Right atrium auricular region (tissue), 2 donors: Measurements from ENCODE around the gene FERD3L. TPM values are rescaled to one million over a fixed set of nuclear protein-coding genes. Genes with fewer than 3 reads are reported as not detected.

Source experiments
- DNase-seq: peaks from one replicate; pipeline ENCODE4 v3.0.0-alpha.2; 2019; ENCODE audit warnings: low spot score
- H3K27ac ChIP-seq, 2 donors: fragments of 200-600 bp; sonication (generic); 1 replicate in 1 of 2; 2 replicates in 1 of 2; pipeline ENCODE4 v1.5.1; 2016 to 2019
- H3K27me3 ChIP-seq, 2 donors: fragments of 200-600 bp; sonication (generic); one replicate each; pipeline versions ENCODE4 v1.5.1 to v1.6.0; 2017 to 2019
- H3K36me3 ChIP-seq: fragments of 200-600 bp; sonication (generic); one replicate; pipeline ENCODE4 v1.5.1; 2016
- H3K4me1 ChIP-seq, 2 donors: fragments of 200-600 bp; sonication (generic); one replicate each; pipeline versions ENCODE4 v1.5.1 to v1.6.0; 2017 to 2019
- H3K4me3 ChIP-seq, 2 donors: fragments of 200-600 bp; sonication (generic); 1 replicate in 1 of 2; 2 replicates in 1 of 2; pipeline ENCODE4 v1.5.1; 2017 to 2019; ENCODE audit warnings: mild to moderate bottlenecking in 1 of 2, moderate library complexity in 1 of 2
- H3K9me3 ChIP-seq, 2 donors: fragments of 200-600 bp; sonication (generic); one replicate each; pipeline ENCODE4 v1.5.1; 2019
- CTCF ChIP-seq, 2 donors: fragments of 200-600 bp; sonication (generic); IDR thresholded peaks; one replicate each; pipeline ENCODE4 v1.5.1; 2019; ENCODE audit warnings: antibody characterized with exemption in 2 of 2
- total RNA-seq, 2 donors: library from RNA; depleted of rRNA; stranded (reverse); fragments of >200 nt; gene quantifications; one replicate each; pipeline ENCODE4 v1.1.0, GENCODE V29; 2016

FERD3L gene
- total RNA-seq, 2 donors from 2014 or later = not detected

DNA sequence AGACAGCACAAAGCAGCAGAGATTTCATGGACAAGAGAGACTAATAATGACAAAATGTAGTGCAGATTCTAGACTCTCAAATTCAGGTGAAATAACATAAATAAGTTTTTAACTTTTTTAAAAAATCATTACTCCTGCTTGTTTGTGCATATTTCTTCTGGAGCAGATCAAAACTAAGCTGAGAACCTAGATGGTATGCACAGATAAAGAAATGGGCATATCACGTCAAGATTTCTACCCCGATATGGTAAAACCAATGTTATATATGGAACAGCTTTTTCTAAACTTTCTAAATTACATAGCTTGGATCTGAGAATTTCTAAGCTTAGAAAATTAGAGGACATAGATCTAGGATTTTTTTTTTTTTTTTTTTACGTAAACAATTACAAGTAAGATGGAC is 46.0 kb downstream of the FERD3L start:
- H3K36me3 ChIP-seq = no peaks in the 10 kb centered on the region
- no peak for TF ChIP-seq CTCF (IDR thresholded peaks at IDR 0.05)
- no peak overlapping the region for H3K27ac ChIP-seq
- H3K4me3 ChIP-seq = no peak overlapping the region
- no peak for DNase-seq
- no peaks in the 10 kb centered on the region for H3K27me3 ChIP-seq
- H3K9me3 ChIP-seq = no peaks in the 10 kb centered on the region
- H3K4me1 ChIP-seq = no peaks in the 10 kb centered on the region

DNA sequence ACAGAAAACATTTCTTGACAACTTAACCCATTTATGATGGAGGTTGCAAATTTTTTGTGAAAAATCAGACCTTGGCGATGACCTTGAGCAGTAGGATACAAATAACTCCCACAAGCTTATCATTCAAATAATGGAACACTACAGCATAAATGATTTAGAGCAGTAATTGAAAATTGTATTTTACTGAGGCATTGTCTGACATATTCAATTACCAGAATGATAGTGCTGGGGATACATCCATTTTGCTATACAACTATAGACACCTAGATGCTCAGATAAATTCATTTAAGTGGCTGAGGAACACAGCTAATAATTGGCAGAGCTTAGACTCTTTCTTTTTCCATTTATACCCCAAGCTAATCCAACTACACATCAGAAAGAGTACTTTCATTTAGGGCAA is 46.7 kb downstream of the FERD3L start:
- no peak overlapping the region for H3K27ac ChIP-seq
- DNase-seq = no peak
- TF ChIP-seq CTCF (IDR thresholded peaks at IDR 0.05) = no peak

DNA sequence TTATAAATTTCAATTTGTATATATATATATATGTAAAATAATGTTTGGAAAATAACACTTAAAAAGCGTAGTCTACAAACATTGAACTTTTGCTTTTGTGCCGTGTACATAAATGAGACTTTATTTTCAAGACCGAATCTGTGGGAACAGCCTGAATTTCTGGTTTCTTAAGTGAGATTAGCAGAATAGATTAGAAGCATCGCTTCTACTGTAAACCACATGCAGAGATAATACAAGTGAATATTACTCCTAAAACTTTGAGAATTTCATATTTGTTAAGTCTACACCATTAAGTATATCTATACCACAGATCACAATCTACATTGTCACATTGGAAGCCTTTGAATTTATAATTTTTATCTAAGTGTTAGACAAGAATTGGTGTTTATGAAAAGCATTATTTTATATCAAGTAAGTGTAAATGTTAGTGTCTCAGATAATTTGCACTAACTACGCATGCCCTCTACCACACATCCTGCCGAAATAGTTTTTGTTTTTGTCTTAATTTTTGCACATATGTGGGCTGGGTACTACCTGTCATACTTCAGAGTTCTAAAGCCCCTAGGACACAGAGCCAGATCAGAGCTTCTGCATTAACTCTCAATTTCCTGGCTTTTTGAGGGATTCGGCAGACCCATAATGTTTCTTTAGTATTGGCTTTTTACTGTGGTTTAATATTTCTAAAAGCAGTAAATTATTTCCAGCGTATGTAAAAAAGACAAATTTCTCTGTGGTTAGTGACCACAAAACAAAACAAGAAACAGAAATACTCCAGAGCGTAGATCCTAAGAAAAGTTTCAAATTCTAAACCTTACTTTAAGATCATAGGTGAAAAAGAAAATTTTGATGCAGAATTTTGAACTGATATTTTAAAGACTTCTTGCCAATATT is 47.8 kb downstream of the FERD3L start:
- H3K27ac ChIP-seq = no peak overlapping the region
- H3K36me3 ChIP-seq = no peaks in the 10 kb centered on the region
- H3K4me1 ChIP-seq = no peaks in the 10 kb centered on the region
- no peak for DNase-seq
- TF ChIP-seq CTCF (IDR thresholded peaks at IDR 0.05) = no peak
- H3K4me3 ChIP-seq = no peak overlapping the region
- no peaks in the 10 kb centered on the region for H3K27me3 ChIP-seq
- H3K9me3 ChIP-seq = no peaks in the 10 kb centered on the region

More for the DNA sequence above, 46.7 kb downstream of the FERD3L start:
- H3K27me3 ChIP-seq = no peaks in the 10 kb centered on the region
- H3K4me3 ChIP-seq = no peak overlapping the region
- no peaks in the 10 kb centered on the region for H3K4me1 ChIP-seq
- no peaks in the 10 kb centered on the region for H3K36me3 ChIP-seq
- no peaks in the 10 kb centered on the region for H3K9me3 ChIP-seq

- Histone ChIP-seq H3K4me3 (no peak overlapping the region), H3K4me1 (no peaks in the 10 kb centered on the region), H3K27ac (no peak overlapping the region), H3K9me3 (no peaks in the 10 kb centered on the region), H3K36me3 (no peaks in the 10 kb centered on the region), H3K27me3 (no peaks in the 10 kb centered on the region)
- no peak for DNase-seq
- TF ChIP-seq CTCF (IDR thresholded peaks at IDR 0.05) = no peak
Observed at GRCh38 chr7:19095353-19095860, 49.8 kb downstream of the FERD3L start.

Other genes with a start within 250 kb of the FERD3L start
- gene TWIST1, start 27.8 kb downstream of the FERD3L start, total RNA-seq = 1 to 10 TPM; 1.9 to 6.2 TPM